ENCODE data around the gene PRICKLE2. TPM values are rescaled to one million over a fixed set of nuclear protein-coding genes. Genes with fewer than 3 reads are reported as not detected.

The PRICKLE2 gene
- total RNA-seq (10 to 100 TPM; 10.6 to 15.2 (median 11.8) TPM), polyA plus RNA-seq (2.3 TPM)
- long read RNA-seq, donor 1, full-length matches to known transcripts: 3 of 8 reads
- long read RNA-seq, donor 1, partial matches to known transcripts: 1 of 8 reads
- long read RNA-seq, donor 1, other reads (novel, unspliced or antisense): 4 of 8 reads
- long read RNA-seq, donor 2, full-length matches to known transcripts: 2 of 3 reads
- long read RNA-seq, donor 2, partial matches to known transcripts: 0 of 3 reads
- long read RNA-seq, donor 2, other reads (novel, unspliced or antisense): 1 of 3 reads
- long read RNA-seq, donor 3, full-length matches to known transcripts: 10 of 15 reads
- long read RNA-seq, donor 3, partial matches to known transcripts: 1 of 15 reads
- long read RNA-seq, donor 3, other reads (novel, unspliced or antisense): 4 of 15 reads
- long read RNA-seq, donor 4, partial matches to known transcripts: 0 of 4 reads
- long read RNA-seq, donor 4, other reads (novel, unspliced or antisense): 4 of 4 reads

GRCh38 chr3:64224826-64225610 lies at the start of gene PRICKLE2:
Gene PRICKLE2, minus strand, starts transcription at chr3:64225466. Its CDS starts 26,539 bp downstream, at chr3:64198927.
- Histone ChIP-seq H3K27me3 (ENCODE audit: control insufficient read depth, insufficient read depth) (no peaks in the 10 kb centered on the region), H3K27ac (ENCODE audit: low read length) (peak within 1 kb of the TSS; percentile 63), H3K9me3 (ENCODE audit: control insufficient read depth, low read length) (no peaks in the 10 kb centered on the region), H3K4me3 (ENCODE audit: low read length) (peak within 1 kb of the TSS; percentile 23), H3K4me1 (ENCODE audit: control insufficient read depth, insufficient read depth, low read length) (peaks cover 17% of the 10 kb centered on the region)
- WGBS: 23% methylated on average over 13 of the region's 13 CpGs
- peak; percentile 85 to 90 (median 90) for DNase-seq
- peak; percentile 74 to 90 for ATAC-seq
- intact Hi-C loops (cut with DNase I): loop anchor here in 3 of 4 donors (5.0 to 10.0 kb wide), 2 partner anchors 42 to 190 kb away; no protein-coding TSS in a partner anchor

GRCh38 chr3:64272842-64273241 lies 47.6 kb upstream of the PRICKLE2 start:
- H3K4me1 ChIP-seq (ENCODE audit: control insufficient read depth, insufficient read depth, low read length): peaks cover 3% of the 10 kb centered on the region
- intact Hi-C loops (cut with DNase I): no loop called here
- no peak for DNase-seq
- no peak overlapping the region for H3K27ac ChIP-seq (ENCODE audit: low read length)
- ATAC-seq: no peak
- no peak overlapping the region for H3K4me3 ChIP-seq (ENCODE audit: low read length)
- no peaks in the 10 kb centered on the region for H3K9me3 ChIP-seq (ENCODE audit: control insufficient read depth, low read length)
- WGBS: 84% methylated on average over 3 of the region's 3 CpGs
- no peaks in the 10 kb centered on the region for H3K27me3 ChIP-seq (ENCODE audit: control insufficient read depth, insufficient read depth)

GRCh38 chr3:64272271-64272670 lies 47.0 kb upstream of the PRICKLE2 start:
- intact Hi-C loops (cut with DNase I): no loop called here
- DNase-seq (no peak), ATAC-seq (no peak)
- WGBS: 81% methylated on average over 2 of the region's 2 CpGs
- H3K27ac ChIP-seq (ENCODE audit: low read length): no peak overlapping the region
- no peak overlapping the region for H3K4me3 ChIP-seq (ENCODE audit: low read length)
- H3K4me1 ChIP-seq (ENCODE audit: control insufficient read depth, insufficient read depth, low read length): peaks cover 3% of the 10 kb centered on the region
- H3K9me3 ChIP-seq (ENCODE audit: control insufficient read depth, low read length): no peaks in the 10 kb centered on the region
- H3K27me3 ChIP-seq (ENCODE audit: control insufficient read depth, insufficient read depth): no peaks in the 10 kb centered on the region

- intact Hi-C loops (cut with DNase I): no loop called here
- H3K4me1 ChIP-seq (ENCODE audit: control insufficient read depth, insufficient read depth, low read length): peaks cover 3% of the 10 kb centered on the region
- H3K9me3 ChIP-seq (ENCODE audit: control insufficient read depth, low read length): no peaks in the 10 kb centered on the region
- no peak for DNase-seq
- ATAC-seq: no peak
- H3K4me3 ChIP-seq (ENCODE audit: low read length): no peak overlapping the region
- no peaks in the 10 kb centered on the region for H3K27me3 ChIP-seq (ENCODE audit: control insufficient read depth, insufficient read depth)
- no peak overlapping the region for H3K27ac ChIP-seq (ENCODE audit: low read length)
- 90% methylated on average over 2 of the region's 2 CpGs for WGBS
These were observed 46.4 kb upstream of the PRICKLE2 start for GRCh38 chr3:64271631-64272030.

- Histone ChIP-seq H3K27me3 (ENCODE audit: control insufficient read depth, insufficient read depth) (no peaks in the 10 kb centered on the region), H3K27ac (ENCODE audit: low read length) (no peak overlapping the region), H3K4me1 (ENCODE audit: control insufficient read depth, insufficient read depth, low read length) (peaks cover 3% of the 10 kb centered on the region), H3K9me3 (ENCODE audit: control insufficient read depth, low read length) (no peaks in the 10 kb centered on the region), H3K4me3 (ENCODE audit: low read length) (no peak overlapping the region)
- intact Hi-C loops (cut with DNase I): no loop called here
- DNase-seq (no peak), ATAC-seq (no peak)
- WGBS: 96% methylated on average over 3 of the region's 3 CpGs
These were observed 45.6 kb upstream of the PRICKLE2 start for GRCh38 chr3:64270866-64271260.

GRCh38 chr3:64270142-64270865 lies 45.0 kb upstream of the PRICKLE2 start:
- H3K27me3 ChIP-seq (ENCODE audit: control insufficient read depth, insufficient read depth): no peaks in the 10 kb centered on the region
- ATAC-seq (no peak), DNase-seq (no peak)
- peaks cover 5% of the 10 kb centered on the region for H3K4me1 ChIP-seq (ENCODE audit: control insufficient read depth, insufficient read depth, low read length)
- whole genome bisulfite sequencing: 96% methylated on average over 2 of the region's 2 CpGs
- intact Hi-C loops (cut with DNase I): no loop called here
- no peak overlapping the region for H3K27ac ChIP-seq (ENCODE audit: low read length)
- no peak overlapping the region for H3K4me3 ChIP-seq (ENCODE audit: low read length)
- H3K9me3 ChIP-seq (ENCODE audit: control insufficient read depth, low read length): no peaks in the 10 kb centered on the region

GRCh38 chr3:64268926-64269325 lies 43.7 kb upstream of the PRICKLE2 start:
- ATAC-seq: no peak
- DNase-seq: peak; percentile 22 to 74 (median 72)
- intact Hi-C loops (cut with DNase I): loop anchor here in 2 of 4 donors (5.0 to 10.0 kb wide), 2 partner anchors 47 to 104 kb away; no protein-coding TSS in a partner anchor
- Histone ChIP-seq H3K9me3 (ENCODE audit: control insufficient read depth, low read length) (no peaks in the 10 kb centered on the region), H3K4me1 (ENCODE audit: control insufficient read depth, insufficient read depth, low read length) (peaks cover 5% of the 10 kb centered on the region), H3K27me3 (ENCODE audit: control insufficient read depth, insufficient read depth) (no peaks in the 10 kb centered on the region), H3K27ac (ENCODE audit: low read length) (no peak overlapping the region), H3K4me3 (ENCODE audit: low read length) (no peak overlapping the region)
- WGBS: 64% methylated on average over 4 of the region's 4 CpGs

GRCh38 chr3:64267721-64268604 lies 42.7 kb upstream of the PRICKLE2 start:
- peak overlapping the region; percentile 95 for H3K4me3 ChIP-seq (ENCODE audit: low read length)
- H3K27me3 ChIP-seq (ENCODE audit: control insufficient read depth, insufficient read depth): no peaks in the 10 kb centered on the region
- intact Hi-C loops (cut with DNase I): loop anchor here in 2 of 4 donors (5.0 to 10.0 kb wide), 2 partner anchors 46 to 103 kb away; no protein-coding TSS in a partner anchor
- no peaks in the 10 kb centered on the region for H3K9me3 ChIP-seq (ENCODE audit: control insufficient read depth, low read length)
- peaks cover 5% of the 10 kb centered on the region for H3K4me1 ChIP-seq (ENCODE audit: control insufficient read depth, insufficient read depth, low read length)
- H3K27ac ChIP-seq (ENCODE audit: low read length): peak overlapping the region; percentile 63
- 7% methylated on average over 33 of the region's 33 CpGs for WGBS
- ATAC-seq (peak; percentile 92), DNase-seq (peak; percentile 76 to 88 (median 84))

- DNase-seq (no peak), ATAC-seq (peak in 1 of 2 donors; percentile 25)
- 36% methylated on average over 2 of the region's 2 CpGs for WGBS
- Histone ChIP-seq H3K4me1 (ENCODE audit: control insufficient read depth, insufficient read depth, low read length) (peaks cover 7% of the 10 kb centered on the region), H3K27ac (ENCODE audit: low read length) (peak overlapping the region; percentile 90), H3K9me3 (ENCODE audit: control insufficient read depth, low read length) (no peaks in the 10 kb centered on the region), H3K27me3 (ENCODE audit: control insufficient read depth, insufficient read depth) (no peaks in the 10 kb centered on the region), H3K4me3 (ENCODE audit: low read length) (peak overlapping the region; percentile 95)
- intact Hi-C loops (cut with DNase I): loop anchor here in 2 of 4 donors (5.0 to 10.0 kb wide), 2 partner anchors 45 to 102 kb away; no protein-coding TSS in a partner anchor
These were observed 41.7 kb upstream of the PRICKLE2 start for GRCh38 chr3:64266983-64267382.

All from right cardiac atrium (tissue), 5 donors.